GM19467 (cell line): ENCODE measurements around the gene SPHK2.
"Not testable (repeated sequence)": the region's sequence is repeated elsewhere in the genome, so short reads cannot be mapped to it uniquely, and the experiment has no call there.

Experiments used
- ATAC-seq: cut with Tn5 transposase; IDR thresholded peaks from one replicate; pipeline ENCODE4 v1.9.1; 2021; ENCODE audit warnings: mild to moderate bottlenecking, moderate library complexity; ENCODE audit not compliant: unreplicated experiment

SPHK2 gene

DNA sequence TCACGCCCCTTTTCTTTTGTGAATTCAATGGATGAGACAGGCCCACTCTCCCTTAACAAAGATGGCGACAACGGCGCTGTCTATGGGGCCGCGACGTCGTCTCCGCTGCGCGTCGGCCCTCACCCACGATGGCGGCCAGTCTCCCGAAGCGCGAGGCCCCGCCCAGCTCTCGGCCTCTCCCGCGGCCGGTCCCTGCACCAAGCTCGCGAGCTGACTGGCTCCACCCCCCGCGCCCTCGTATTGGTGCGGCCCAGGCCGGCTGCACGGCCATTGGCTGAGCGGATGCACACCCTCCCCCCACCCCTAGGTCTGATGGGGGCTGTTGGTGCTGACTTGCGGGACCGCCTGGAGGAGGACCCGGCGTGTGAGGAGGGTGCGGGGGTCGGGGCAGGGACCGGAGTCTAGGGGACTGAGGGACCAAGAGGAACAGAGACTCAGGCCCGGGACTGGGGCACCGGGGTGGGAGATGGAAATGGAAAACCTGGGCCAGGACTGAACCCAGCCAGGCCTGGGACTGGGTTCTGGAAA, 4.8 kb downstream of the SPHK2 start:
- ATAC-seq, result peak; percentile 54

- ATAC-seq, result no peak
These were observed 5.8 kb downstream of the SPHK2 start for GRCh38 chr19:48624791-48625723.

GRCh38 chr19:48625891-48626327, 6.6 kb downstream of the SPHK2 start:
- ATAC-seq, result no peak

DNA sequence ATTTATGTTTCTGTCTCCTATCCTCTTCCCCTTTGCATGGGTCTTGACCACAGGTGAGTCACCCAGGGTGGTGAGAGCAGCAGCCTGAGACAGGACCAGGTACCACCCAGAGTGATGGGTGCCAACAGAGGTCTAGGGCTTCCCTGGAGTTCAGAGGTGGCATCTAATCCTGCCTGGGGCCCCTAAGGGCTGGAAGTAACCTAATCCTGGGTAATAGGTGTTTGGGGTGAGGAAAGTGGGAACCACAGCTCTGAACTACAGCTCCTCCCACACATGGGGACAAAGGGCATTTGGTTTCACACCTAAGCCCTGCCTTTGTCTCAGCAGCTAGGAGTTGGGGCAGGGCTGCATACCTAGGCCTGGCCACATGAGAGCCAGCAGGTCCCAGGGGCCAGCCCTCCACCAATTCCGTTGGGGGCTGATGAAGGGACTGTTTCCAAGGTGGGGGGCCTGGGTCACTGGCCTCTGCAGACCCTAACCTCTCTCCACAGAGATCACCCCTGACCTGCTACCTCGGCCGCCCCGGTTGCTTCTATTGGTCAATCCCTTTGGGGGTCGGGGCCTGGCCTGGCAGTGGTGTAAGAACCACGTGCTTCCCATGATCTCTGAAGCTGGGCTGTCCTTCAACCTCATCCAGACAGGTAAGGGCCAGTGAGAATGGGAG, 8.0 kb downstream of the SPHK2 start:
- no peak for ATAC-seq

GRCh38 chr19:48627865-48628314, 8.6 kb downstream of the SPHK2 start:
- ATAC-seq, result no peak

- ATAC-seq, result no peak
These were observed 9.4 kb downstream of the SPHK2 start for GRCh38 chr19:48628486-48629296.

DNA sequence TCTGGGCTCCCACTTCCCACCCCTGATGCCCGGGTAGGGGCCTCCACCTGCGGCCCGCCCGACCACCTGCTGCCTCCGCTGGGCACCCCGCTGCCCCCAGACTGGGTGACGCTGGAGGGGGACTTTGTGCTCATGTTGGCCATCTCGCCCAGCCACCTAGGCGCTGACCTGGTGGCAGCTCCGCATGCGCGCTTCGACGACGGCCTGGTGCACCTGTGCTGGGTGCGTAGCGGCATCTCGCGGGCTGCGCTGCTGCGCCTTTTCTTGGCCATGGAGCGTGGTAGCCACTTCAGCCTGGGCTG, 9.9 kb downstream of the SPHK2 start:
- no peak for ATAC-seq

GRCh38 chr19:48629599-48630295, 10.4 kb downstream of the SPHK2 start:
- ATAC-seq, result no peak

- ATAC-seq, result no peak
These were observed 11.2 kb downstream of the SPHK2 start for GRCh38 chr19:48630296-48631063.

DNA sequence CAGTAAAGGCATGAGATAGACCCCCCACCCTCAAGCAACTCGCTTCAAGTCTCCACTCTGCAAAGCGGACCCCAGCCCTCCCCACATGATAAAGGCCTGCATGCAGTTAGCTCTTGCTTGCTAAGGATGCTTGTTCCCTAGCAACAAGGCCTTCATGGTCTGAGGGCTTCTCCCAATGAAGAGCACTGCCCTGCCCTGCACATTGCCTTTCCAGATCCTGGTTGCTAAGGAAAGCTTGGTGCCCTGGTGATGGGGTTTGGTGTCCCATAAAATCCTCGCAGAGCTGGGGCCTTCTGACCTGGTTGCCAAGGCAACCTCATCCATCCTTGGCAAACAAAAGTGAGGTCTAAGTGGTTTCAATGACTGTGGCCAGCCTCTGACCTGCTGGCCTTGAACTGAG, 11.9 kb downstream of the SPHK2 start:
- no peak for ATAC-seq

- ATAC-seq, result not testable (repeated sequence)
These were observed 13.0 kb downstream of the SPHK2 start for GRCh38 chr19:48632286-48632685.

GRCh38 chr19:48632692-48633147, 13.4 kb downstream of the SPHK2 start:
- no peak for ATAC-seq

DNA sequence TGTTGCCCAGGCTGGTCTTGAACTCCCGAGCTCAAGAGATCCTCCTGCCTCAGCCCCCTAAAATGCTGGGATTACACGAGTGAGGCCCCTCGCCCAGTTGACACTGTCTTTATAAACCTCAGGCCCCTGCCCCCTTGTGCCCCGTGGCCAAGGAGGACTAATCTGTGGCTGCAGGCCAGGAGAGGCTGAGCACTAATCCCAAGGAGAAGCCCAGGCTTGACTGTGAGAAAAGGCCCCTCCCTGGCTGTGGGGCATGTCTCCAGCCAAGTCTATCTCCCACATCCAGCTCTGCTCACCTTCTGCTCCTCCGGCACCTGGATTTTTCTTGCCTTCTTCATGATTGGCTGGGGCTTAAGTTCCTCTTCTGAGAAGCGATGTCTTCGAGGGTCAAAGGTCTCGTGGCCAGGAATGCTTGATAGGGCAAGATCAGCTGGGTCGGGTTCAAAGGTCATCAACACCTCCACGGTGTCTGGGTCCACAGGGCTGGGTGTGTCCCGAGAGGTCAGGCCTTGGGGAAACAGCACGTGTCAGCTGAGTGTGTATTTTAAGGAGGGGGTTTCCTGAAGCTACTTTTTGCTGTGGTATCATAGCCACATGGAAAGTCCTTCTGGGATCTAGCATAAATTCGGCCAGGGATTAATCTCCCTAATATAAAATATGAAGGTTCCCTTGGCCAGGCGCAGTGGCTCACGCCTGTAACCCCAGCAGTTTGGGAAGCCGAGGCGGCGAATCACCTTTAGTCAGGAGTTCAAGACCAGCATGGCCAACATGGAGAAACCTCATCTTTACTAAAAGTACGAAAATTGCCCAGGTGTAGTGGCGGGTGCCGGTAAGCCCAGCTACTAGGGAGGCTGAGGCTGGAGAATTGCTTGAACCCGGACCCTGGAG, 14.1 kb downstream of the SPHK2 start:
- no peak for ATAC-seq

DNA sequence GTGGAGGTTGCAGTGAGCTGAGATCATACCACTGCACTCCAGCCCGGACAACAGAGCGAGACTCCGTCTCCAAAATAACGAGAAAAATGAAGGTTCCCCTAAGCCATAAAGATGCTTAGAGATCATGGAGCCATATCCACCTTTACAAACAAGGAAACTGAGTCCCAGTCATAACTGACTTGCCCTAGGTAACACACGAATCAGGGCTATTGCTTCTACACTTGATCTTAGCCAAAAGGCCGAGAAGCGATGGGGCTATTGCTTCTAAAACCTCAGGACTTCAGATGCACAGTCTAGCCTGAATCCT, 14.7 kb downstream of the SPHK2 start:
- no peak for ATAC-seq

GRCh38 chr19:48634424-48635262, 15.3 kb downstream of the SPHK2 start:
- no peak for ATAC-seq

GRCh38 chr19:48635263-48635965, 16.1 kb downstream of the SPHK2 start:
- ATAC-seq, result no peak
